Type B pancreatic cell (in vitro differentiated cells): ENCODE data around the gene SUGP1. TPM values are rescaled to one million over a fixed set of nuclear protein-coding genes. Genes with fewer than 3 reads are reported as not detected.

Source experiments
- DNase-seq: peaks from one replicate; pipeline ENCODE4 v3.0.0; 2021; ENCODE audit warnings: mixed read lengths; ENCODE audit not compliant: unreplicated experiment; ENCODE audit errors: extremely low spot score
- H3K27ac Mint-ChIP-seq: 2 replicates; pipeline ENCODE4 v1.8.0; 2021; ENCODE audit warnings: mild to moderate bottlenecking, mixed read lengths
- H3K27me3 Mint-ChIP-seq: 2 replicates; pipeline ENCODE4 v1.8.0; 2021; ENCODE audit warnings: mixed read lengths
- H3K36me3 Mint-ChIP-seq: 2 replicates; pipeline ENCODE4 v1.8.0; 2021; ENCODE audit warnings: mixed read lengths
- H3K4me1 Mint-ChIP-seq: one replicate; pipeline ENCODE4 v1.8.0; 2021; ENCODE audit warnings: mixed read lengths; ENCODE audit not compliant: unreplicated experiment
- H3K4me3 Mint-ChIP-seq: 2 replicates; pipeline ENCODE4 v1.8.0; 2021; ENCODE audit warnings: mild to moderate bottlenecking, mixed read lengths
- H3K9me3 Mint-ChIP-seq: 2 replicates; pipeline ENCODE4 v1.8.0; 2021; ENCODE audit warnings: mixed read lengths
- CTCF ChIP-seq: fragments of 200-600 bp; sonication (generic); conservative IDR thresholded peaks from 2 replicates; pipeline ENCODE4 v1.5.0; 2021; ENCODE audit warnings: antibody characterized with exemption, mild to moderate bottlenecking
- total RNA-seq: library from RNA; stranded (reverse); gene quantifications from 2 replicates; pipeline ENCODE4 v1.2.1, GENCODE V29; 2021; ENCODE audit warnings: low replicate concordance

Gene SUGP1
- total RNA-seq, 1 donor from 2014 or later = 86.8 TPM

GRCh38 chr19:19263886-19264487 lies 56.3 kb downstream of the SUGP1 start:
- no peak for TF ChIP-seq CTCF
- Mint-ChIP-seq H3K4me1 (peaks cover 5% of the 10 kb centered on the region), H3K27ac (no peak overlapping the region), H3K4me3 (no peak overlapping the region), H3K9me3 (no peaks in the 10 kb centered on the region), H3K36me3 (no peaks in the 10 kb centered on the region), H3K27me3 (peaks cover 63% of the 10 kb centered on the region)
- DNase-seq = no peak

GRCh38 chr19:19262190-19263057 lies 57.9 kb downstream of the SUGP1 start:
- TF ChIP-seq CTCF = no peak
- no peak for DNase-seq

GRCh38 chr19:19261350-19262189 lies 58.7 kb downstream of the SUGP1 start:
- Mint-ChIP-seq H3K36me3 (no peaks in the 10 kb centered on the region), H3K4me3 (peak overlapping the region; percentile 80), H3K9me3 (no peaks in the 10 kb centered on the region), H3K27ac (no peak overlapping the region), H3K27me3 (peaks cover 69% of the 10 kb centered on the region), H3K4me1 (peaks cover 10% of the 10 kb centered on the region)
- no peak for DNase-seq
- TF ChIP-seq CTCF = no peak

More at GRCh38 chr19:19262190-19263057, 57.9 kb downstream of the SUGP1 start:
- peaks cover 65% of the 10 kb centered on the region for H3K27me3 Mint-ChIP-seq
- no peaks in the 10 kb centered on the region for H3K9me3 Mint-ChIP-seq
- H3K36me3 Mint-ChIP-seq = no peaks in the 10 kb centered on the region
- peaks cover 5% of the 10 kb centered on the region for H3K4me1 Mint-ChIP-seq
- H3K27ac Mint-ChIP-seq = no peak overlapping the region
- peak overlapping the region; percentile 80 for H3K4me3 Mint-ChIP-seq

- Mint-ChIP-seq H3K27me3 (peaks cover 64% of the 10 kb centered on the region), H3K4me3 (no peak overlapping the region), H3K36me3 (no peaks in the 10 kb centered on the region), H3K4me1 (peaks cover 12% of the 10 kb centered on the region), H3K9me3 (no peaks in the 10 kb centered on the region), H3K27ac (no peak overlapping the region)
- DNase-seq = no peak
- no peak for TF ChIP-seq CTCF
These were observed 59.7 kb downstream of the SUGP1 start for GRCh38 chr19:19260417-19261214.

GRCh38 chr19:19259741-19260140 lies 60.6 kb downstream of the SUGP1 start:
- no peak for TF ChIP-seq CTCF
- H3K36me3 Mint-ChIP-seq = no peaks in the 10 kb centered on the region
- H3K4me3 Mint-ChIP-seq = peak overlapping the region; percentile 51
- H3K9me3 Mint-ChIP-seq = no peaks in the 10 kb centered on the region
- DNase-seq = no peak
- peaks cover 61% of the 10 kb centered on the region for H3K27me3 Mint-ChIP-seq
- peaks cover 12% of the 10 kb centered on the region for H3K4me1 Mint-ChIP-seq
- no peak overlapping the region for H3K27ac Mint-ChIP-seq
